ENCODE measurements around the gene RRM1.
"Not testable (repeated sequence)": the region's sequence is repeated elsewhere in the genome, so short reads cannot be mapped to it uniquely, and the experiment has no call there.

The RRM1 gene

DNA sequence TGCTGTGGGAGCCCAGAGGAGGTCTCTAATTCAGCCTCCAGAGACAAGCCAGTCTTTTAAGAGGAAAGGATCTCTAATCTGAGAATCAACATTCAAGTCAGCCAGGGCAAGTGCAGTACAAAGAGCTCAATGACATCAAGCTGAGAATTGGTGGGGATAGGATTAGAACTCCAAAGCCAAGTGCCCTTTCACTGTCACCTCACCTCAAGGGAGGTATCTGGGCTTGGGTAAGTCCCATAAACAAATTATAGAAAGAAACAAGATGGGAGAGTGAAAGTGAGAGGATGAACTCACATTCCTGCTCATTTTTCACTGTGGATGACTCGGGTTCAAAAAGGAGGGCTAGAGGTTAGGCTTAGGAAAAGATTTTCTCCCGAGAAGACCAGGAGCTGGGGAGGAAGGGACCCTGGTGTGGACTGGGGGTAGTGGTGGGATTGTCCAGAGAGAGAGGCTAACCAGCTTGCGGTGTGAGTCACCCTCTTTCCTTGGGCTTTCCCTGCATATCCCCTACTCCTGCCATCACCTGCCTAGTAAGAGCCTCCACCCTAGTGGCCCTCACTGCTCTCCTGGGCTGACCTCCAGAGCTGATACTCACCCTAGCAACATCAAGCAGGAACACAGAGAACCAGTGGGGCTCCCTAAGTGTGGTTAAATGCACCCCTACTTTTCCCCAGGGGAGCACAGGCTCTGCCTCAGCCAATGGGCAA, 70.4 kb downstream of the RRM1 start:
- DNase-seq: no peak
- H3K36me3 Mint-ChIP-seq (ENCODE audit: low read depth): no peaks in the 10 kb centered on the region
- H3K4me3 Mint-ChIP-seq: no peak overlapping the region
- peaks cover 12% of the 10 kb centered on the region for H3K9me3 Mint-ChIP-seq
- H3K27ac Mint-ChIP-seq: no peak overlapping the region
- TF ChIP-seq, protein P1, sequence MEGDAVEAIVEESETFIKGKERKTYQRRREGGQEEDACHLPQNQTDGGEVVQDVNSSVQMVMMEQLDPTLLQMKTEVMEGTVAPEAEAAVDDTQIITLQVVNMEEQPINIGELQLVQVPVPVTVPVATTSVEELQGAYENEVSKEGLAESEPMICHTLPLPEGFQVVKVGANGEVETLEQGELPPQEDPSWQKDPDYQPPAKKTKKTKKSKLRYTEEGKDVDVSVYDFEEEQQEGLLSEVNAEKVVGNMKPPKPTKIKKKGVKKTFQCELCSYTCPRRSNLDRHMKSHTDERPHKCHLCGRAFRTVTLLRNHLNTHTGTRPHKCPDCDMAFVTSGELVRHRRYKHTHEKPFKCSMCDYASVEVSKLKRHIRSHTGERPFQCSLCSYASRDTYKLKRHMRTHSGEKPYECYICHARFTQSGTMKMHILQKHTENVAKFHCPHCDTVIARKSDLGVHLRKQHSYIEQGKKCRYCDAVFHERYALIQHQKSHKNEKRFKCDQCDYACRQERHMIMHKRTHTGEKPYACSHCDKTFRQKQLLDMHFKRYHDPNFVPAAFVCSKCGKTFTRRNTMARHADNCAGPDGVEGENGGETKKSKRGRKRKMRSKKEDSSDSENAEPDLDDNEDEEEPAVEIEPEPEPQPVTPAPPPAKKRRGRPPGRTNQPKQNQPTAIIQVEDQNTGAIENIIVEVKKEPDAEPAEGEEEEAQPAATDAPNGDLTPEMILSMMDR (IDR thresholded peaks at IDR 0.05): no peak
- H3K4me1 Mint-ChIP-seq: no peaks in the 10 kb centered on the region
- H3K27me3 Mint-ChIP-seq (ENCODE audit: low read depth, poor library complexity): peaks cover 21% of the 10 kb centered on the region

- TF ChIP-seq, protein P1 (IDR thresholded peaks at IDR 0.05): no peak
- Mint-ChIP-seq H3K27ac (no peak overlapping the region), H3K27me3 (ENCODE audit: low read depth, poor library complexity) (peaks cover 13% of the 10 kb centered on the region), H3K9me3 (peaks cover 13% of the 10 kb centered on the region), H3K4me3 (no peak overlapping the region), H3K36me3 (ENCODE audit: low read depth) (no peaks in the 10 kb centered on the region), H3K4me1 (no peaks in the 10 kb centered on the region)
- DNase-seq: no peak
Observed at GRCh38 chr11:4167292-4167691, 72.7 kb downstream of the RRM1 start.

DNA sequence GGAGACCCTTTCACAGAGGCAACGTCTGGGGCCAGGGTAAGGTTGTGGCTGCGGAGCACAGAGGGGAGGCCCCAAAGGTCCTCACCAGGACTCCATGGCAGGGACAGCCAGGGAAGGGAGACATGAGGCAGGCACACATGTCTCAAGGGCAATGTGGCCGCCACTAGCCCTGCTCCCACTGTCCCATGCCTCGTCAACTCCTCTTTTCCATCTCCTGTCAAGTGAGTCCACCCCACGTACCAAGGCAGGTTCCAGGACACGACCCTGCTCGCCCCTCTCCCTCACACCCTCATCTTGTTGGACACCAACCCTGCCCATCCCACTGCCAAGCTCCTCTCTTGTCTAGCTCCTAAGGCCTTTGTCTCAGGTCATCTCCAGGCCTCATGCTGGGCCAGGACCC, 73.2 kb downstream of the RRM1 start:
- DNase-seq: no peak
- H3K4me1 Mint-ChIP-seq: no peaks in the 10 kb centered on the region
- peaks cover 11% of the 10 kb centered on the region for H3K27me3 Mint-ChIP-seq (ENCODE audit: low read depth, poor library complexity)
- TF ChIP-seq, protein P1 (IDR thresholded peaks at IDR 0.05): no peak
- no peaks in the 10 kb centered on the region for H3K36me3 Mint-ChIP-seq (ENCODE audit: low read depth)
- peaks cover 13% of the 10 kb centered on the region for H3K9me3 Mint-ChIP-seq
- no peak overlapping the region for H3K4me3 Mint-ChIP-seq
- H3K27ac Mint-ChIP-seq: peak overlapping the region; percentile 80

DNA sequence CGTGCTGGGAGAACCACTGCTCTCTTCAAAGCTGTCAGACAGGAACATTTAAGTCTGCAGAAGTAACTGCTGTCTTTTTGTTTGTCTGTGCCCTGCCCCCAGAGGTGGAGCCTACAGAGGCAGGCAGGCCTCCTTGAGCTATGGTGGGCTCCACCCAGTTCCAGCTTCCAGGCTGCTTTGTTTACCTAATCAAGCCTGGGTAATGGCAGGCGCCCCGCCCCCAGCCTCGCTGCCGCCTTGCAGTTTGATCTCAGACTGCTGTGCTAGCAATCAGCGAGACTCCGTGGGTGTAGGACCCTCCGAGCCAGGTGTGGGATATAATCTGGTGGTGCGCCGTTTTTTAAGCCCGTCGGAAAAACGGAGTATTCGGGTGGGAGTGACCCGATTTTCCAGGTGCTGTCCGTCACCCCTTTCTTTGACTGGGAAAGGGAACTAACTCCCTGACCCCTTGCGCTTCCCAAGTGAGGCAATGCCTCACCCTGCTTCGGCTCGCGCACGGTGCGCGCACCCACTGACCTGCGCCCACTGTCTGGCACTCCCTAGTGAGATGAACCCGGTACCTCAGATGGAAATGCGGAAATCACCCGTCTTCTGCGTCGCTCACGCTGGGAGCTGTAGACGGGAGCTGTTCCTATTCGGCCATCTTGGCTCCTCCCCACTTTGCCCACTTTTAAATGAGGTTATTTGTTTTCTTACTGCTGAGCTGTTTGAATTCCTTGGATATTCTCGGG, 81.2 kb downstream of the RRM1 start:
- Mint-ChIP-seq H3K9me3 (peaks cover 21% of the 10 kb centered on the region), H3K4me3 (peak overlapping the region; percentile 80)
- not testable (repeated sequence) for H3K27me3 Mint-ChIP-seq (ENCODE audit: low read depth, poor library complexity); H3K27ac Mint-ChIP-seq; H3K36me3 Mint-ChIP-seq (ENCODE audit: low read depth); H3K4me1 Mint-ChIP-seq
- peak; percentile 43 for DNase-seq

- no peak overlapping the region for H3K4me3 Mint-ChIP-seq
- H3K9me3 Mint-ChIP-seq: peaks cover 21% of the 10 kb centered on the region
- DNase-seq: no peak
- H3K27ac Mint-ChIP-seq: no peak overlapping the region
- no peaks in the 10 kb centered on the region for H3K27me3 Mint-ChIP-seq (ENCODE audit: low read depth, poor library complexity)
- TF ChIP-seq, protein P1 (IDR thresholded peaks at IDR 0.05): no peak
- peaks cover 8% of the 10 kb centered on the region for H3K36me3 Mint-ChIP-seq (ENCODE audit: low read depth)
- H3K4me1 Mint-ChIP-seq: peaks cover 12% of the 10 kb centered on the region
Observed at GRCh38 chr11:4178813-4179662, 84.4 kb downstream of the RRM1 start.

Measured in nephron progenitor cell (in vitro differentiated cells).